ENCODE results near the gene ZNF689.

DNA sequence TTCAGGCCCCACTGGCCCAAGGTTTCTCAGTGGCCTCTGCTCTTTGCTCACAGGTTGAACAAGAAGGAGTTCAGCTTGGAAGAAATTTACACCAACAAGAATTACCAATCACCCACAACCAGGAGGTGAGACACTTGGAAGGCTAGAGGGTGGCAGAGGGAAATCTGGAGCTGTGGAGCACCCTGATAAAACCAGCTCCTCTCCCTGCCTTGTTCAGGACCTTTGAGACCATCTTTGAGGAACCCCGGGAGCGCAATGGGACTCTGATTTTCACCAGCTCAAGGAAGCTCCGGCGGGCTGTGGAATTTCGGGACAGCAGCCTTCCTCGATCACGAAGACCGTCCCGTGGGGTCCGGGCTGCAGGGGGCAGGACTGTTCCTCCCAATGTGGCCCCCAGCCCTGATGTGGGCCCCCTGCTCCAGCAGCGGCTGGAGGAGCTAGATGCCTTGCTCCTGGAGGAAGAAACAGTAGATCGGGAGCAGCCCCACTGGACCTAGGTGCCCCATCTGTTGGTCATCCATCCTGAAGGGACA is 45.7 kb upstream of the ZNF689 start:
- TF ChIP-seq, protein P1, sequence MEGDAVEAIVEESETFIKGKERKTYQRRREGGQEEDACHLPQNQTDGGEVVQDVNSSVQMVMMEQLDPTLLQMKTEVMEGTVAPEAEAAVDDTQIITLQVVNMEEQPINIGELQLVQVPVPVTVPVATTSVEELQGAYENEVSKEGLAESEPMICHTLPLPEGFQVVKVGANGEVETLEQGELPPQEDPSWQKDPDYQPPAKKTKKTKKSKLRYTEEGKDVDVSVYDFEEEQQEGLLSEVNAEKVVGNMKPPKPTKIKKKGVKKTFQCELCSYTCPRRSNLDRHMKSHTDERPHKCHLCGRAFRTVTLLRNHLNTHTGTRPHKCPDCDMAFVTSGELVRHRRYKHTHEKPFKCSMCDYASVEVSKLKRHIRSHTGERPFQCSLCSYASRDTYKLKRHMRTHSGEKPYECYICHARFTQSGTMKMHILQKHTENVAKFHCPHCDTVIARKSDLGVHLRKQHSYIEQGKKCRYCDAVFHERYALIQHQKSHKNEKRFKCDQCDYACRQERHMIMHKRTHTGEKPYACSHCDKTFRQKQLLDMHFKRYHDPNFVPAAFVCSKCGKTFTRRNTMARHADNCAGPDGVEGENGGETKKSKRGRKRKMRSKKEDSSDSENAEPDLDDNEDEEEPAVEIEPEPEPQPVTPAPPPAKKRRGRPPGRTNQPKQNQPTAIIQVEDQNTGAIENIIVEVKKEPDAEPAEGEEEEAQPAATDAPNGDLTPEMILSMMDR (IDR thresholded peaks at IDR 0.05) = no peak
- TF ChIP-seq POLR2A (IDR thresholded peaks at IDR 0.05) = no peak
- no peak for TF ChIP-seq POLR2AphosphoS5 (IDR thresholded peaks at IDR 0.05)
